ENCODE data around the gene EPHA8.

The EPHA8 gene

GRCh38 chr1:22576617-22577016 lies 13.3 kb downstream of the EPHA8 start:
- TF ChIP-seq CTCF (IDR thresholded peaks at IDR 0.05; ENCODE audit: low read depth, low read length), result no peak
- in situ Hi-C loops (cut with HindIII; ENCODE audit: low sequenced_read_pairs), result no loop called here
- no peak overlapping the region for H3K4me3 ChIP-seq (ENCODE audit: low read depth, low read length)
- DNase-seq (ENCODE audit: low read depth, low spot score), result no peak

- no peak overlapping the region for H3K4me3 ChIP-seq (ENCODE audit: low read depth, low read length)
- no peak for DNase-seq (ENCODE audit: low read depth, low spot score)
- TF ChIP-seq CTCF (IDR thresholded peaks at IDR 0.05; ENCODE audit: low read depth, low read length), result no peak
- in situ Hi-C loops (cut with HindIII; ENCODE audit: low sequenced_read_pairs), result no loop called here
These were observed 15.6 kb downstream of the EPHA8 start for GRCh38 chr1:22578732-22579361.

GRCh38 chr1:22579541-22580155 lies 16.4 kb downstream of the EPHA8 start:
- in situ Hi-C loops (cut with HindIII; ENCODE audit: low sequenced_read_pairs), result no loop called here
- H3K4me3 ChIP-seq (ENCODE audit: low read depth, low read length), result no peak overlapping the region
- no peak for DNase-seq (ENCODE audit: low read depth, low spot score)
- no peak for TF ChIP-seq CTCF (IDR thresholded peaks at IDR 0.05; ENCODE audit: low read depth, low read length)

- no peak for DNase-seq (ENCODE audit: low read depth, low spot score)
- TF ChIP-seq CTCF (IDR thresholded peaks at IDR 0.05; ENCODE audit: low read depth, low read length), result no peak
- in situ Hi-C loops (cut with HindIII; ENCODE audit: low sequenced_read_pairs), result no loop called here
- H3K4me3 ChIP-seq (ENCODE audit: low read depth, low read length), result no peak overlapping the region
These were observed 19.7 kb downstream of the EPHA8 start for GRCh38 chr1:22582661-22583635.

GRCh38 chr1:22584001-22584562 lies 20.8 kb downstream of the EPHA8 start:
- no peak for TF ChIP-seq CTCF (IDR thresholded peaks at IDR 0.05; ENCODE audit: low read depth, low read length)
- no peak overlapping the region for H3K4me3 ChIP-seq (ENCODE audit: low read depth, low read length)
- in situ Hi-C loops (cut with HindIII; ENCODE audit: low sequenced_read_pairs), result no loop called here
- DNase-seq (ENCODE audit: low read depth, low spot score), result no peak

GRCh38 chr1:22584970-22585369 lies 21.7 kb downstream of the EPHA8 start:
- no peak for DNase-seq (ENCODE audit: low read depth, low spot score)
- in situ Hi-C loops (cut with HindIII; ENCODE audit: low sequenced_read_pairs), result no loop called here
- no peak overlapping the region for H3K4me3 ChIP-seq (ENCODE audit: low read depth, low read length)
- no peak for TF ChIP-seq CTCF (IDR thresholded peaks at IDR 0.05; ENCODE audit: low read depth, low read length)

All from astrocyte of the spinal cord (primary cell).